ENCODE results near the gene RAB44. TPM values are rescaled to one million over a fixed set of nuclear protein-coding genes. Genes with fewer than 3 reads are reported as not detected.
A peak's percentile ranks its signal among the peaks of the same experiment; 100 is the strongest.

The RAB44 gene
- total RNA-seq, 1 donor from 2014 or later: not detected

GRCh38 chr6:36756786-36757185, 59.2 kb downstream of the RAB44 start:
- Histone ChIP-seq H3K36me3 (ENCODE audit: control insufficient read depth in 3 of 3, insufficient read depth in 3 of 3, low read length in 3 of 3) (peaks cover 0 to 2% (median 0%) of the 10 kb centered on the region in 3 donors), H3K4me1 (ENCODE audit: control insufficient read depth in 3 of 3, insufficient read depth in 3 of 3, low read length in 3 of 3) (peaks cover 24 to 34% (median 27%) of the 10 kb centered on the region in 3 donors), H3K4me3 (ENCODE audit: low read length in 3 of 3) (no peak overlapping the region), H3K9me3 (ENCODE audit: control insufficient read depth in 3 of 3, low read length in 3 of 3) (no peaks in the 10 kb centered on the region), H3K27ac (ENCODE audit: low read depth, low read length) (peak overlapping the region; percentile 46), H3K9ac (ENCODE audit: low read depth in 1 of 3, low read length in 3 of 3) (peak overlapping the region in 1 of 3 donors; percentile 16), H3K27me3 (ENCODE audit: control insufficient read depth in 3 of 3, insufficient read depth in 3 of 3, low read length in 3 of 3) (no peaks in the 10 kb centered on the region)

GRCh38 chr6:36757206-36757605, 59.6 kb downstream of the RAB44 start:
- no peaks in the 10 kb centered on the region for H3K36me3 ChIP-seq (ENCODE audit: control insufficient read depth in 3 of 3, insufficient read depth in 3 of 3, low read length in 3 of 3)
- H3K4me1 ChIP-seq (ENCODE audit: control insufficient read depth in 3 of 3, insufficient read depth in 3 of 3, low read length in 3 of 3): peaks cover 20 to 30% (median 23%) of the 10 kb centered on the region in 3 donors
- H3K9me3 ChIP-seq (ENCODE audit: control insufficient read depth in 3 of 3, low read length in 3 of 3): no peaks in the 10 kb centered on the region
- no peaks in the 10 kb centered on the region for H3K27me3 ChIP-seq (ENCODE audit: control insufficient read depth in 3 of 3, insufficient read depth in 3 of 3, low read length in 3 of 3)
- no peak overlapping the region for H3K9ac ChIP-seq (ENCODE audit: low read depth in 1 of 3, low read length in 3 of 3)
- no peak overlapping the region for H3K27ac ChIP-seq (ENCODE audit: low read depth, low read length)
- no peak overlapping the region for H3K4me3 ChIP-seq (ENCODE audit: low read length in 3 of 3)

GRCh38 chr6:36757943-36758508, 60.4 kb downstream of the RAB44 start:
- H3K9me3 ChIP-seq (ENCODE audit: control insufficient read depth in 3 of 3, low read length in 3 of 3): no peaks in the 10 kb centered on the region

GRCh38 chr6:36758516-36759147, 61.0 kb downstream of the RAB44 start:
- H3K27ac ChIP-seq (ENCODE audit: low read depth, low read length): no peak overlapping the region
- H3K4me1 ChIP-seq (ENCODE audit: control insufficient read depth in 3 of 3, insufficient read depth in 3 of 3, low read length in 3 of 3): peaks cover 5 to 15% (median 9%) of the 10 kb centered on the region in 3 donors
- H3K9ac ChIP-seq (ENCODE audit: low read depth in 1 of 3, low read length in 3 of 3): no peak overlapping the region
- H3K27me3 ChIP-seq (ENCODE audit: control insufficient read depth in 3 of 3, insufficient read depth in 3 of 3, low read length in 3 of 3): no peaks in the 10 kb centered on the region
- no peak overlapping the region for H3K4me3 ChIP-seq (ENCODE audit: low read length in 3 of 3)
- H3K9me3 ChIP-seq (ENCODE audit: control insufficient read depth in 3 of 3, low read length in 3 of 3): no peaks in the 10 kb centered on the region
- no peaks in the 10 kb centered on the region for H3K36me3 ChIP-seq (ENCODE audit: control insufficient read depth in 3 of 3, insufficient read depth in 3 of 3, low read length in 3 of 3)

More at GRCh38 chr6:36757943-36758508, 60.4 kb downstream of the RAB44 start:
- Histone ChIP-seq H3K9ac (ENCODE audit: low read depth in 1 of 3, low read length in 3 of 3) (no peak overlapping the region), H3K27ac (ENCODE audit: low read depth, low read length) (no peak overlapping the region), H3K4me1 (ENCODE audit: control insufficient read depth in 3 of 3, insufficient read depth in 3 of 3, low read length in 3 of 3) (peaks cover 11 to 22% (median 15%) of the 10 kb centered on the region in 3 donors), H3K27me3 (ENCODE audit: control insufficient read depth in 3 of 3, insufficient read depth in 3 of 3, low read length in 3 of 3) (no peaks in the 10 kb centered on the region), H3K4me3 (ENCODE audit: low read length in 3 of 3) (no peak overlapping the region), H3K36me3 (ENCODE audit: control insufficient read depth in 3 of 3, insufficient read depth in 3 of 3, low read length in 3 of 3) (no peaks in the 10 kb centered on the region)

DNA sequence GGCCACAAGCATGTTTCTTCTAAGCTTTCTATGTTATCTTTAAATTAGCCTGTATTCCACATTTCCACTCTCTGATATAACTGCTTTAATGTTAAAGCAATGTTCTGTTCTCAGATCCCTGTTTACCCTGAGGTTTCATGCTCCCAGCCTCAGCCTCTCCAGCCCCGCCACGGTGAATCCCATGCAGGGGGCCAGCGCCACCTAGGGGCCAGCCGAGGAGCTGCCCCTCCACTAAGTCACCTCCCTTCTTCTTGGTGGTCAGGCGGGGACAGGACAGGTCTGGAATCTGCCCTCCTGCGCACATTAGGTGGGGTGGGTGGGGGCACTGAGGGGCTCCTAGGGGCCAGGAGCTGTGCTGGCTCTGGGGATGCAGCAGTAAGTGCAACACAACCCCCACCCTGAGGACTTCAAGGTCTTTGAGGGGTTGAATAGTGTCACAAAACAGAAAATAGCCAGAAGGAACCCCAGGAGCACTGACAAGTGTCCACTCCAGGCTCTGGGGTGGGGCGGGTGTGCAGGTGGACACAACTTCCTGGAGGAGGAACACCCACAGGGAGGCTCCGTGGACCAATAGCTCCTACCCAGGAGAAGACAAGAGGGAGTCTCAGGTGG, 61.6 kb downstream of the RAB44 start:
- Histone ChIP-seq H3K9me3 (ENCODE audit: control insufficient read depth in 3 of 3, low read length in 3 of 3) (no peaks in the 10 kb centered on the region), H3K27me3 (ENCODE audit: control insufficient read depth in 3 of 3, insufficient read depth in 3 of 3, low read length in 3 of 3) (no peaks in the 10 kb centered on the region), H3K9ac (ENCODE audit: low read depth in 1 of 3, low read length in 3 of 3) (no peak overlapping the region), H3K27ac (ENCODE audit: low read depth, low read length) (no peak overlapping the region), H3K4me3 (ENCODE audit: low read length in 3 of 3) (no peak overlapping the region), H3K36me3 (ENCODE audit: control insufficient read depth in 3 of 3, insufficient read depth in 3 of 3, low read length in 3 of 3) (no peaks in the 10 kb centered on the region), H3K4me1 (ENCODE audit: control insufficient read depth in 3 of 3, insufficient read depth in 3 of 3, low read length in 3 of 3) (peaks cover 2 to 9% (median 9%) of the 10 kb centered on the region in 3 donors)

- no peaks in the 10 kb centered on the region for H3K9me3 ChIP-seq (ENCODE audit: control insufficient read depth in 3 of 3, low read length in 3 of 3)
- H3K9ac ChIP-seq (ENCODE audit: low read depth in 1 of 3, low read length in 3 of 3): no peak overlapping the region
Measured at GRCh38 chr6:36760685-36761435, 63.2 kb downstream of the RAB44 start.

DNA sequence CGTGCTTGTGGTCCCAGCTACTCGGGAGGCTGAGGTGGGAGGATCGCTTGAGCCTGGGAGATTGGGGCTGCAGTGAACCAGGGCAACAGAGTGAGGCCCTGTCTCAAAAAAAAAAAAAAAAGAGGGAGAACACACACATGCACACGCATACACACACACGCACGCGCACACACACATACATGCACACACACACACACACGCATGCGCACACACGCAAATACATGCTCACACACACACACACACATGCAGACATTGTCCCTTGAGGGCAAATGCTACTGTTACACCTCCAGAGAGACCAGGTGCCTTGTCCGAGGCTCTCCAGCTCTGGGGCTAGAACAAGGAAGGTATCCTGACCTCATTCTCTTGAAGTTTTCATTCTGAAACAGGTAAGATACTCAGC, 64.5 kb downstream of the RAB44 start:
- Histone ChIP-seq H3K9ac (ENCODE audit: low read depth in 1 of 3, low read length in 3 of 3) (no peak overlapping the region), H3K4me1 (ENCODE audit: control insufficient read depth in 3 of 3, insufficient read depth in 3 of 3, low read length in 3 of 3) (peaks cover 8 to 20% (median 9%) of the 10 kb centered on the region in 3 donors), H3K27ac (ENCODE audit: low read depth, low read length) (no peak overlapping the region), H3K36me3 (ENCODE audit: control insufficient read depth in 3 of 3, insufficient read depth in 3 of 3, low read length in 3 of 3) (no peaks in the 10 kb centered on the region), H3K9me3 (ENCODE audit: control insufficient read depth in 3 of 3, low read length in 3 of 3) (no peaks in the 10 kb centered on the region), H3K27me3 (ENCODE audit: control insufficient read depth in 3 of 3, insufficient read depth in 3 of 3, low read length in 3 of 3) (no peaks in the 10 kb centered on the region), H3K4me3 (ENCODE audit: low read length in 3 of 3) (no peak overlapping the region)

More at GRCh38 chr6:36760685-36761435, 63.2 kb downstream of the RAB44 start:
- Histone ChIP-seq H3K4me3 (ENCODE audit: low read length in 3 of 3) (no peak overlapping the region), H3K36me3 (ENCODE audit: control insufficient read depth in 3 of 3, insufficient read depth in 3 of 3, low read length in 3 of 3) (no peaks in the 10 kb centered on the region), H3K4me1 (ENCODE audit: control insufficient read depth in 3 of 3, insufficient read depth in 3 of 3, low read length in 3 of 3) (peaks cover 3 to 15% (median 6%) of the 10 kb centered on the region in 3 donors), H3K27ac (ENCODE audit: low read depth, low read length) (no peak overlapping the region), H3K27me3 (ENCODE audit: control insufficient read depth in 3 of 3, insufficient read depth in 3 of 3, low read length in 3 of 3) (no peaks in the 10 kb centered on the region)

DNA sequence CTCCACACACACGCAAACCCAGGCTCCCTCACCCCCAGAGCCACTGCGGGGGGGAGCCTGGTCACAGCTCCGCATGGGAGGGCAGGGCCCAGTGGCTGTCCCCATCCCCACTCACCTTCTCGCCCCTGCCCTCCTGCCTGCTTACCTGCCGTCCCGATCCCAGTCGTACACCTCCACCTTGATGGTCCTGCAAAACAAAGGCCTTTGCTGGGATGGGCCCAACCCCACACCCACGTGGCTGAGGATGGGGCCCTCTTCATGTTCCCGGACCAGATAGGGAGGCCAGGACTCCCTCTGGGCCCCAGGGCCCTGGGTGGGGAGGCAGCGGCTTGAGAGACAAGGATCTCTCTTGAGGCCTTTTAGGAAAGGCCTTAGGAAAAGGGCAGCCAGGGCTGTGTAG, 67.6 kb downstream of the RAB44 start:
- no peak overlapping the region for H3K27ac ChIP-seq (ENCODE audit: low read depth, low read length)
- no peak overlapping the region for H3K9ac ChIP-seq (ENCODE audit: low read depth in 1 of 3, low read length in 3 of 3)
- no peaks in the 10 kb centered on the region for H3K9me3 ChIP-seq (ENCODE audit: control insufficient read depth in 3 of 3, low read length in 3 of 3)
- H3K36me3 ChIP-seq (ENCODE audit: control insufficient read depth in 3 of 3, insufficient read depth in 3 of 3, low read length in 3 of 3): no peaks in the 10 kb centered on the region
- peaks cover 25 to 34% (median 26%) of the 10 kb centered on the region in 3 donors for H3K4me1 ChIP-seq (ENCODE audit: control insufficient read depth in 3 of 3, insufficient read depth in 3 of 3, low read length in 3 of 3)
- no peak overlapping the region for H3K4me3 ChIP-seq (ENCODE audit: low read length in 3 of 3)
- no peaks in the 10 kb centered on the region for H3K27me3 ChIP-seq (ENCODE audit: control insufficient read depth in 3 of 3, insufficient read depth in 3 of 3, low read length in 3 of 3)

DNA sequence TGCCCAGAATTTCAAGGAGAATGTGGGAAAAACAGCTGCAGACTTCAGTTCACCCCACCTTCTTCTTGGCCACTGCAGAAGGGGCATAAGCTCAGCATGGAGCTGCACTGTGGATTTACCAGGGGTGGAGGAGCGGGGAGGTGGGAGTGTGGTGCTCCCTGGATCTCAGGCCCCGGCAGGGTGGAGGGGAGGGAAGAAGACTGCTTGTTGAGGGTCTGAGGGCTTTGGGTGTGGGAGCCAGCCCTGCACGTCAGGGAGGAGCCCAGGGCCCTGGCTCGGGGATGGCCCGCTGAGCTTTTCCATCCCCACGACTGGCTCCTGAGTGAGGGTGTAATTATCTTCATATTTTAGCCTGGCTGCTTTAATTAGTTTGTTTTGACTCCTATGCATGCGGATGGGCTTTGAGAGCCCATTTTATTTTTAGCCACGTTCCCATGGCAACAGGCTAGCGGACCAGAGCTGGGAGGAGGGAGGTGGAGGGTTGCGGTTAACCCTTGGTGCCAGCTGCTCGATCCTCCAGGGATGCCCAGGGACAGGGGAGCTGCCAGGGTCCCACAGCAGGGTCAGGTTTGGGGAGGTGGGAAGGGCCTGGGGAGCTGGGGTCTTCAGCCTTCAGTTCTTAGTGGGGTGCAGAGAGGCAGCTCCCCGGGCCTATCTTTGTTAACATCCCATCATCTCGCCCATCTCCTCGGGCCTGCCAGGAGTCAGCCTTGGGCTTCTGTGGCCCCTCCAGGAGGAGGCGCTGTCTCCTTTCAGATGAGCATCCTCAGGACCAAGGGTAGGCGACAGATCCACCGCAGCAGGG, 68.2 kb downstream of the RAB44 start:
- Histone ChIP-seq H3K27ac (ENCODE audit: low read depth, low read length) (no peak overlapping the region), H3K4me3 (ENCODE audit: low read length in 3 of 3) (no peak overlapping the region), H3K9ac (ENCODE audit: low read depth in 1 of 3, low read length in 3 of 3) (no peak overlapping the region), H3K9me3 (ENCODE audit: control insufficient read depth in 3 of 3, low read length in 3 of 3) (no peaks in the 10 kb centered on the region), H3K27me3 (ENCODE audit: control insufficient read depth in 3 of 3, insufficient read depth in 3 of 3, low read length in 3 of 3) (no peaks in the 10 kb centered on the region), H3K4me1 (ENCODE audit: control insufficient read depth in 3 of 3, insufficient read depth in 3 of 3, low read length in 3 of 3) (peaks cover 28 to 38% (median 30%) of the 10 kb centered on the region in 3 donors), H3K36me3 (ENCODE audit: control insufficient read depth in 3 of 3, insufficient read depth in 3 of 3, low read length in 3 of 3) (no peaks in the 10 kb centered on the region)
